Measurements from ENCODE around the gene RIMBP3B. TPM values are rescaled to one million over a fixed set of nuclear protein-coding genes. Genes with fewer than 3 reads are reported as not detected.

RIMBP3B gene
- 0.29 to 0.62 TPM (median 0.51 TPM) in 5 replicates for total RNA-seq (2022; extraction: Qiagen RNA extraction)

GRCh38 chr22:21383701-21384467 lies at the start of gene RIMBP3B:
Gene RIMBP3B, plus strand, starts transcription at chr22:21383751. Its CDS starts 108 bp downstream, at chr22:21383859.

GRCh38 chr22:21417227-21417746 lies 33.7 kb downstream of the RIMBP3B start, which contains the start of gene HIC2:
Gene HIC2, plus strand, starts transcription at chr22:21417371. Its CDS starts 25,461 bp downstream, at chr22:21442832.

Other genes starting within 250 kb of the RIMBP3B start
- gene HIC2, start 33.6 kb downstream of the RIMBP3B start, total RNA-seq (2022; extraction: Qiagen RNA extraction), result 2.1 to 3.2 TPM (median 2.7 TPM) in 5 replicates
- 0.65 to 2.0 TPM (median 1.4 TPM) in 5 replicates for gene TMEM191C, start 83.6 kb downstream of the RIMBP3B start, total RNA-seq (2022; extraction: Qiagen RNA extraction)
- 0.13 to 0.23 TPM (median 0.18 TPM) in 5 replicates for gene RIMBP3C, start 167.7 kb downstream of the RIMBP3B start, total RNA-seq (2022; extraction: Qiagen RNA extraction)
- gene UBE2L3, start 184.0 kb downstream of the RIMBP3B start, total RNA-seq (2022; extraction: Qiagen RNA extraction), result 61.4 to 75.2 TPM (median 63.1 TPM) in 5 replicates
- gene YDJC, start 246.3 kb downstream of the RIMBP3B start, total RNA-seq (2022; extraction: Qiagen RNA extraction), result 33.7 to 60.7 TPM (median 58.8 TPM) in 5 replicates
- 0.05 to 0.06 TPM (median 0.06 TPM) in 3 of 5 replicates, not detected in the others for gene CCDC116, start 249.0 kb downstream of the RIMBP3B start, total RNA-seq (2022; extraction: Qiagen RNA extraction)